PFSK-1 (cell line): ENCODE data around the gene CDK2AP2.

ENCODE experiments used
- REST ChIP-seq, 2 experiments: IDR thresholded peaks; 2 replicates each; pipeline versions ENCODE4 v1.6.1 to v1.8.0; 2011 to 2012; ENCODE audit warnings: low read depth in 2 of 2, low read length in 2 of 2, control low read depth in 1 of 2, inconsistent platforms in 1 of 2, mild to moderate bottlenecking in 1 of 2, moderate library complexity in 1 of 2; ENCODE audit not compliant: insufficient read depth in 1 of 2
- SIN3A ChIP-seq: IDR thresholded peaks from 2 replicates; pipeline ENCODE4 v1.6.1; 2012; ENCODE audit warnings: mild to moderate bottlenecking, low read length, moderate library complexity, borderline replicate concordance; ENCODE audit not compliant: insufficient read depth
- TAF1 ChIP-seq: IDR thresholded peaks from 2 replicates; pipeline ENCODE4 v1.6.1; 2012; ENCODE audit warnings: low read length, control low read depth, borderline replicate concordance; ENCODE audit not compliant: insufficient read depth

- TF ChIP-seq TAF1 (no peak), SIN3A (no peak), REST (IDR thresholded peaks at IDR 0.05; ENCODE audit: insufficient read depth in 1 of 2, low read depth in 2 of 2, low read length in 2 of 2) (no peak)
These were observed 36.8 kb upstream of the CDK2AP2 start for GRCh38 chr11:67544616-67545242.
